GM20000 (cell line): Measurements from ENCODE around the gene PTPRCAP.
"Not testable (repeated sequence)": the region's sequence is repeated elsewhere in the genome, so short reads cannot be mapped to it uniquely, and the experiment has no call there.

Source experiments
- DNase-seq: peaks from one replicate; pipeline ENCODE4 v3.0.0; 2012; ENCODE audit warnings: low spot score
- TF ChIP-seq, protein P1 (sequence below): IDR thresholded peaks from 2 replicates; pipeline ENCODE4 v1.5.1; 2012; ENCODE audit warnings: mild to moderate bottlenecking, control low read depth; ENCODE audit errors: extremely low read depth, missing control alignments

PTPRCAP gene

GRCh38 chr11:67482275-67482826 lies 44.9 kb upstream of the PTPRCAP start:
- TF ChIP-seq, protein P1, sequence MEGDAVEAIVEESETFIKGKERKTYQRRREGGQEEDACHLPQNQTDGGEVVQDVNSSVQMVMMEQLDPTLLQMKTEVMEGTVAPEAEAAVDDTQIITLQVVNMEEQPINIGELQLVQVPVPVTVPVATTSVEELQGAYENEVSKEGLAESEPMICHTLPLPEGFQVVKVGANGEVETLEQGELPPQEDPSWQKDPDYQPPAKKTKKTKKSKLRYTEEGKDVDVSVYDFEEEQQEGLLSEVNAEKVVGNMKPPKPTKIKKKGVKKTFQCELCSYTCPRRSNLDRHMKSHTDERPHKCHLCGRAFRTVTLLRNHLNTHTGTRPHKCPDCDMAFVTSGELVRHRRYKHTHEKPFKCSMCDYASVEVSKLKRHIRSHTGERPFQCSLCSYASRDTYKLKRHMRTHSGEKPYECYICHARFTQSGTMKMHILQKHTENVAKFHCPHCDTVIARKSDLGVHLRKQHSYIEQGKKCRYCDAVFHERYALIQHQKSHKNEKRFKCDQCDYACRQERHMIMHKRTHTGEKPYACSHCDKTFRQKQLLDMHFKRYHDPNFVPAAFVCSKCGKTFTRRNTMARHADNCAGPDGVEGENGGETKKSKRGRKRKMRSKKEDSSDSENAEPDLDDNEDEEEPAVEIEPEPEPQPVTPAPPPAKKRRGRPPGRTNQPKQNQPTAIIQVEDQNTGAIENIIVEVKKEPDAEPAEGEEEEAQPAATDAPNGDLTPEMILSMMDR, result no peak
- DNase-seq, result no peak

DNA sequence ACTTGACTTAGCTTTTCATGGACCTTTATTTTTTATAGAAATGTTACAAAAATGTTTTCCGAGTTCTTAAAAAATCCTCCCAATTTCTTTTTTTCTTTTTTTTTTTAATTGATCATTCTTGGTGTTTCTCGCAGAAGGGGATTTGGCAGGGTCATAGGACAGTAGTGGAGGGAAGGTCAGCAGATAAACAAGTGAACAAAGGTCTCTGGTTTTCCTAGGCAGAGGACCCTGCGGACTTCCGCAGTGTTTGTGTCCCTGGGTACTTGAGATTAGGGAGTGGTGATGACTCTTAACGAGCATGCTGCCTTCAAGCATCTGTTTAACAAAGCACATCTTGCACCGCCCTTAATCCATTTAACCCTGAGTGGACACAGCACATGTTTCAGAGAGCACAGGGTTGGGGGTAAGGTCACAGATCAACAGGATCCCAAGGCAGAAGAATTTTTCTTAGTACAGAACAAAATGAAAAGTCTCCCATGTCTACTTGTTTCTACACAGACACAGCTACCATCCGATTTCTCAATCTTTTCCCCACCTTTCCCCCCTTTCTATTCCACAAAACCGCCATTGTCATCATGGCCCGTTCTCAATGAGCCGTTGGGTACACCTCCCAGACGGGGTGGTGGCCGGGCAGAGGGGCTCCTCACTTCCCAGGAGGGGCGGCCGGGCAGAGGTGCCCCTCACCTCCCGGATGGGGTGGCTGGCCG lies 40.0 kb upstream of the PTPRCAP start:
- DNase-seq, result not testable (repeated sequence)

GRCh38 chr11:67476692-67477091 lies 39.2 kb upstream of the PTPRCAP start:
- DNase-seq, result not testable (repeated sequence)

- DNase-seq, result no peak
- TF ChIP-seq, protein P1, result no peak
These were observed 35.4 kb upstream of the PTPRCAP start for GRCh38 chr11:67472882-67473281.

- DNase-seq, result no peak
- TF ChIP-seq, protein P1, result no peak
These were observed 33.0 kb upstream of the PTPRCAP start for GRCh38 chr11:67470337-67471002.

DNA sequence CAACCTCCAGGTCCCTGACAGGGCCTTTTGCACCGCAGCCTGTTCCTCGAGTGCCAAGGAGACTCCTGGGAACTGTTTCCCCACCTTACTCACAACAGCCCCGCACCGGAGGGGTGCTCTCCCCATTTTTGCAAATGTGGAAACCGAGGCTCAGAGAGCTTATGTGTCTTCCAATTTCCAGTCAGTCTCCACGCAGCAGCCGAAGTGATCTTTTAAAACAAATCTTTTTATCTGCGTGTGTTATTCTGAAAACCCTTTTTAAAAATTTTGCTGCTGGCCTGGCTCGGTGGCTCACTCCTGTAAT lies 32.0 kb upstream of the PTPRCAP start:
- DNase-seq, result no peak
- TF ChIP-seq, protein P1, result no peak

GRCh38 chr11:67468759-67469507 lies 31.5 kb upstream of the PTPRCAP start, which contains the start of gene TMEM134:
TMEM134 (minus strand) TSS chr11:67469251; CDS start chr11:67469192, 59 bp downstream.
- peak; percentile 98 for DNase-seq
- TF ChIP-seq, protein P1, result peak; percentile 72

DNA sequence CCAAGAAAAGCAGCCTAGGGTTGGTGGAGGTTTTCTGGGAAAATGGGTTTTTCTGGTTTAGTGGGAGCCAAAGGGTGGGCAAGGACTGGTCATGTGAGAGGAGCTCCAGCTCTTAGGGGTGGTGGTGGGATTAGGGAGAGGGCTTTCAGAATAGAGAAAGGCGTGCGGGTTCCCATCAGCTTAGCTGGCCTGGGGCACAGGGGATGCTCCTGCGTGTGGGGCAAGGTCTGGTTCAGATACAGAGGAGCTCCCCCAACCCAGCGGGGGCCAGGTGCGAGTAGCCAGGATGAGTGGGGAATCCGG lies 30.9 kb upstream of the PTPRCAP start:
- no peak for DNase-seq
- TF ChIP-seq, protein P1, result no peak
